ENCODE data around the gene COLGALT1.
"Not testable (repeated sequence)": the region's sequence is repeated elsewhere in the genome, so short reads cannot be mapped to it uniquely, and the experiment has no call there.

The COLGALT1 gene

GRCh38 chr19:17555480-17555928, at the start of gene COLGALT1:
COLGALT1 (plus strand) TSS chr19:17555649; CDS start chr19:17555714, 65 bp downstream.
- DNase-seq, result peak; percentile 92 to 97

- no peak for DNase-seq
These were observed 48.7 kb upstream of the COLGALT1 start for GRCh38 chr19:17506745-17507144.

- not testable (repeated sequence) for DNase-seq
These were observed 46.9 kb upstream of the COLGALT1 start for GRCh38 chr19:17508558-17508933.

- DNase-seq, result no peak
These were observed 45.0 kb upstream of the COLGALT1 start for GRCh38 chr19:17510220-17510993.

GRCh38 chr19:17511724-17512573, 43.5 kb upstream of the COLGALT1 start:
- peak; percentile 78 to 81 for DNase-seq

- no peak for DNase-seq
These were observed 42.9 kb upstream of the COLGALT1 start for GRCh38 chr19:17512574-17512939.

- no peak for DNase-seq
These were observed 39.9 kb upstream of the COLGALT1 start for GRCh38 chr19:17515408-17516149.

- DNase-seq, result no peak
These were observed 37.6 kb upstream of the COLGALT1 start for GRCh38 chr19:17517898-17518297.

GRCh38 chr19:17518654-17519053, 36.8 kb upstream of the COLGALT1 start:
- not testable (repeated sequence) for DNase-seq

- no peak for DNase-seq
These were observed 35.5 kb upstream of the COLGALT1 start for GRCh38 chr19:17519967-17520366.

GRCh38 chr19:17520865-17521264, 34.6 kb upstream of the COLGALT1 start:
- no peak for DNase-seq

GRCh38 chr19:17522988-17523872, 32.2 kb upstream of the COLGALT1 start:
- DNase-seq, result peak; percentile 29 to 77

GRCh38 chr19:17524651-17525050, 30.8 kb upstream of the COLGALT1 start:
- no peak for DNase-seq

- no peak for DNase-seq
These were observed 30.3 kb upstream of the COLGALT1 start for GRCh38 chr19:17525141-17525540.

GRCh38 chr19:17526922-17527321, 28.5 kb upstream of the COLGALT1 start:
- DNase-seq, result no peak

- no peak for DNase-seq
These were observed 28.1 kb upstream of the COLGALT1 start for GRCh38 chr19:17527326-17527725.

GRCh38 chr19:17528610-17529009, 26.8 kb upstream of the COLGALT1 start:
- no peak for DNase-seq

GRCh38 chr19:17529239-17530158, 25.9 kb upstream of the COLGALT1 start:
- no peak for DNase-seq

- DNase-seq, result no peak
These were observed 24.9 kb upstream of the COLGALT1 start for GRCh38 chr19:17530586-17530985.

GRCh38 chr19:17532116-17532515, 23.3 kb upstream of the COLGALT1 start:
- DNase-seq, result no peak

- DNase-seq, result no peak
These were observed 22.9 kb upstream of the COLGALT1 start for GRCh38 chr19:17532557-17532956.
